NCI-H187 (cell line): ENCODE data around the gene HOXC9.
A peak's percentile ranks its signal among the peaks of the same experiment; 100 is the strongest.

Experiments
- DNase-seq, 2 experiments: peaks; one replicate each; lab custom pipeline; 2025; lab: John Stamatoyannopoulos, UW

Gene HOXC9

DNA sequence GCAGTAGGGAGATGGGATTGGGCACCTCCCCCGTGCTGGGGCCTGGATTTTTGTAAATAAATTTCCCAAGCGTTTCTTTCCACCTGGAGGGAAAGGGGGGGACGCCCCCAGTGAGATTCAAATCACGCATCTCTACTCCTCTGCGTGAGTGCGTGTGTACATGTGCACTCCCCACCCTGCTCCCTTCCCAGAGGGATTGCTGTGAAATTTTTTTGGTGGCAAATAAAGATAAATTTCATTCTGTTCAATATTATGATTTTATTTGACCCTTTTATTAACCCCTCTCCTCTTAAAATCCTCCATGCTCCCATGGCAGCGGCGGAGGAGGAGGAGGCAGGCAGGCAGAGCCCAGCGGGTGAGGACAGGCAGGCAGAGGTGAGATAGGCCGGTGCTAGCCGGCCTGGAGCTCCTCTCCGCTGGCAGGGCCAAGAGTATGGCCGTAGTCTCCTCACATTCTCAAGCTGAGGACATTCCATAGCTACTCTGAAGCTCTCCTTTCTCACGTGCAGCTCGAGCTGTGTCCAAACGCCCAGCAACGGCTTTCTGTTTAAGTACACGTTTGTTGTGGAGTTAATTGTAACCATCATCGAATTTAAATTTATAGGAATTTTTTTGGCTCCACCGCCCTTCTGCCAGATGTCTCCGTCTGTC, 23.7 kb upstream of the HOXC9 start:
- no peak for DNase-seq

DNA sequence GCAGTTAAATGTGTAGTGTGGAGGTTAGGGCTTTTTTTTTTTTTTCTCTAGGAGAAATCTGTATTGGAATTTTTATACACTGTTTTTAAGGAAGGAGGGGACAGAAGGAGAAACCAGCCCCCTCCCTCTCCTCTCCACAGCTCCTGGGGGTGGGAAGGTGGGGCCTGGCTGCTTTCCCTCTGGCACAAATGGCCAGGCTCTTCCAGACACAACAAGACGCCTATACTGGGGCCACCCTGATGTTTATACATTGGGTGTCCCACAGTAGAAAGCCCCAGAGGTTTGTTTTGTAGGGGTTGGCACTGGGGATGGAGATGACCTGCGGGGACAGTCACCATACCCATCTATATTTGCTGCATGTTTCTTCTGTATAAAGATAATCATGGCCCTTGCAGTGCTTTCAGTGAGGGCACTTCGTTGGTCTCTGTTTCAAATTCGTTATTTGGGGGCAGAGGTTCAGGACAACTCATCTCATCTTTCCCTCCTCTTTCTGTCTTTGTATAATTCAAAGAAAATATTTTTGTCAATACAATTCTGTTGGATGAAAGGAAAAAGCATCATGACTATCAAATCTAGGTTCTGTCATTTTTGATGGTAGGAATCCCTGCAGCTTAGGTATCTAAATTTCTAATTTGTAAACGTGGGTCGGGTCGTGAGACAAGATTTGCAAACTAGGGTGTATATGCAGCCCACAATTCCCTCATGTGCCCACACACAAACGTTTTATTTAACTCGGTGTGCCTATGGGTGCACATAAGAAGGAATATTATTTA, 23.0 kb upstream of the HOXC9 start:
- DNase-seq: no peak

DNA sequence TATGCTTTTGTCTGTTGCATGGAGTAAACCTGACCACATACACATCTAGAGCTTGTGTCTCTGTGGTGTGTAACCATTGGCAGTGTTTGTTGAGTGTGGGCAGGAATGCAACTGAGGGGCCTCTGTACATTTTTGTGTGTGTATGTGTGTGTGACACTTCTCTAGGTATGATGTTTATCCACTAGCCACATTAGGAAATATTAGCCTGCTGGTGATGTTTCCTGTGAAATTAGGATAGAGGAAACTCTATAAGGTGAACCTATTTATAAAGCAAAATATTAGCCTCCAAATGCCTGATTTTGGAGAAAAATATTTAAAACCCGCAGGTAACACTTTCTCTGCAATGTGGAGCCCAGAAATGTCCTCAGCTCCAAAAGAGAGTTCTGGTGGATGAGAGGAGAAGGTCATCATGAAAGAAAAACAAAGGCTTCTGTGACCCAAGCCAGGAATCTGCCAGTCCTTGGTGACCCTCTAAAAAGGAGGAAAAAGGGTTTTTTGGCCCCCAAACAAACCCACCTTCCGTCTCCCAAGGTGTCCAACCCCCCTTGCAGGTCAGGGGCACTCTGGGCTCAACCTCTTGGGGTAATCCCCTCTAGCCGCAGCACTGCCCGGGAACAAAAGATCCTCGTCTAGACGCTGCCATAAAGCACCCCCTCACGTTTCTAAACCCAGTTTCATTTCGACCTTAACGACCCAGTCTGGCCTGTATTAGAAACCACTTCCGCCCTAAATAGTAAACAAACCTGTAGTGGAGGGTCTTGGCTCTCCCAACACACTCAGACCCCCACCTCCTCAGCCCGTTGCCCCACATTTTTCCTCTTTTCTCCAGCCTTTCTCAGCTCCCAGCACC, 22.1 kb upstream of the HOXC9 start:
- DNase-seq: no peak

DNA sequence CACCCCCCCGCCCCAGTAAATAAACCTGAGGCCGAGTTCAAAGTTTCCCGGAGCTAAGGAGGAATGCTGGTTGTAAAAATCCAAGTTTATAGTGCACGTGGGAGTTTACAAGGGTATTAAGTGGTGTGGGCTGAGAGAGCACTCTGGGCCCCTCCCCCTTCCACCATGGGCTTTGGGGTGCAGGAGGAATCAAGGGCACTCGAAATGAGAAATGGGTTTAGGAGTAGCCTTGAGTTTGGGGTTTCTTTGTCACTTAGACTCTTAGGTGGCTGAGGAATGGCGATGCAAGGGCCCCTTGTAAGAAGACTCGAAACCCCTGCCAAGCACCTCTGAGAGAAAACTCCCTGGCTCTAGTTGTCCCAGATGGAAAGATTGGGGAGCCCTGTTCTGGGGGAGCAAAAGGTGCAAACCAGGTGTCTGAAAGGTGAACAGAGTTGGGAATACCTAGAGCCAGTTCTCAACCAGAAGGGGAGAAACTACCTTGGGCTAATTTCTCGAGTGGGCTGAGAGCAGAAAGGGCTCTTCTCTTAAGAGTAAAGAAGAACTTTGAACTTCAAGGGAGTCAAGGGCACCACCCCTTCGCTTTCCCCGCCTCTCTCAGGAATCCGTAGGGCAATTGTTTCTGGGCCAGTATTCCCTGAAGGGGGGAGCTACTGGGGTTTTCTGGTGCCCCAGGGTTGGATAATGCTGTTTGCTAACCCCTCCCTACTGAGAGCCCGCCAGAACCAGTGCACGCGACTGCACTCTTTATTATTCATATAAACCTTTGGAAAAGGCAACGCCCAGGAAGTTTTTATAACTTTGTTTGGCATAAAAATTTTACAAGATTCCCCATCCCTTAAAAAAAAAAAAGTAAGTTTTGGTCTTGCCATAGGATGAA, 21.2 kb upstream of the HOXC9 start:
- DNase-seq: no peak

DNA sequence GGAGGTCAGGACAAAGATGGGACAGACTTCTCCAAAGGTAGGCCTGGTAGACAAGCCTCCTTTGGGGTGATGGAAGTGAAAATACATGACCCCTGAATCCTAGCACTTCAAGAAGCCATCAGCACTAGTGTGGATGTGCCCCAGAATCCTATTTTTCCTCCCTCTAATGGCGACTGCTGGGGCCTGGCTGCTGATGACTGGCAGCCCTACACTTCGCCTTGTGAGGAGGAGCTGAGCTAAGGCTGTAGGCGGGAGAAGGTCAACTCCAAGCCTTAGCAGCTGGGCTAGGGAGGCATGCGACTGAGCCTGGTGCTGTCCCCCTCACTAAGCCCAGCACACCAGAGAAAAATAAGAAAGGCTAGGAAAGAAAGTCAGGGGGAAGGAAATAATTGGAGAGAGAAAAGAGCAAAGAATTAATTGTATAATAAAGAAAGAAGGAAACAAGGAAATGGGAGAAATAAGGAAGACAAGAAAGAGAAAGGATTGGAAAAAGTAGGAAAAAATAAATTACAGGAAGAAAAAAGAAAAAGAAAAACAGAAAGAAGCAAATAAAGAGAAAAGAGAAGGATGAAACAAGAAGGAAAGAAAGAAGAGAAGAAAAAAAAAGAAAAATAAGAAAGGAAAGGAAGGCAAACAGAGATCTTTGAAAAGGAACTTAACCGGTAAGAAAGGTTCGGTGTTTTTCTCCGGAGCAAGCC, 19.7 kb upstream of the HOXC9 start:
- no peak for DNase-seq

DNA sequence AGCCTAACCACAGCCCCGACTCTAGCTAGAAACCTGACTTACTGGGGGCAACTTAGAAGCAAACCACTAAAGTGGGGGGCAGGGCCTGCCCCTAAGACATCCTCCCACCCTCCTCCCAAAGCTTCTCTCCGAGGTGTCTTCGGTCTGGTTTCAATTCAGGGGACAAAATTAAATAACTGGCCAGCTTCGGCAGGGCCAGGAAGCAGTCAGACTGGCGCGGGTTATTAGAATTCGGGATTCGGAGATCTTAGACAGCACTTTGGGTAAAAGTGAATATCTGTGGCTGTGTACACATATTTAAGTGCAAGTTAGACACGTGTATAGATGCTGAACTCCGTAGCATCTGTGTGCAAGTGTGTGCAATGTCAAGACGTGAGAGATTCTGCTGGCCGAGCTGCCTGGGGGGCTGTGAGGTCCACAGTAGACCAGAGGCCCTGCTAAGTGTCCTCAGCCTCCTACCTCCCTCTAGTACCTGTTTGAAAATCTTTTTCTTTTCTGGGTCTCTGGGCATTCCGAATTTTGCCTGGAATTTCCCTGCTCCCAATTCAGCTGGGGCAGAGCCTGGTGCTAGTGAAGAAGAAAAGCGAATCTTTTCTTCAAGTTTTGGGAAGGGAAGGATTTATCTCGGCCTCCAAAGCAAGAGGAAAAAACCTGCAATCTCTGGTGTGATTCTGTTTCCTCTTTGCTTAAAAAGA, 19.0 kb upstream of the HOXC9 start:
- DNase-seq: no peak

DNA sequence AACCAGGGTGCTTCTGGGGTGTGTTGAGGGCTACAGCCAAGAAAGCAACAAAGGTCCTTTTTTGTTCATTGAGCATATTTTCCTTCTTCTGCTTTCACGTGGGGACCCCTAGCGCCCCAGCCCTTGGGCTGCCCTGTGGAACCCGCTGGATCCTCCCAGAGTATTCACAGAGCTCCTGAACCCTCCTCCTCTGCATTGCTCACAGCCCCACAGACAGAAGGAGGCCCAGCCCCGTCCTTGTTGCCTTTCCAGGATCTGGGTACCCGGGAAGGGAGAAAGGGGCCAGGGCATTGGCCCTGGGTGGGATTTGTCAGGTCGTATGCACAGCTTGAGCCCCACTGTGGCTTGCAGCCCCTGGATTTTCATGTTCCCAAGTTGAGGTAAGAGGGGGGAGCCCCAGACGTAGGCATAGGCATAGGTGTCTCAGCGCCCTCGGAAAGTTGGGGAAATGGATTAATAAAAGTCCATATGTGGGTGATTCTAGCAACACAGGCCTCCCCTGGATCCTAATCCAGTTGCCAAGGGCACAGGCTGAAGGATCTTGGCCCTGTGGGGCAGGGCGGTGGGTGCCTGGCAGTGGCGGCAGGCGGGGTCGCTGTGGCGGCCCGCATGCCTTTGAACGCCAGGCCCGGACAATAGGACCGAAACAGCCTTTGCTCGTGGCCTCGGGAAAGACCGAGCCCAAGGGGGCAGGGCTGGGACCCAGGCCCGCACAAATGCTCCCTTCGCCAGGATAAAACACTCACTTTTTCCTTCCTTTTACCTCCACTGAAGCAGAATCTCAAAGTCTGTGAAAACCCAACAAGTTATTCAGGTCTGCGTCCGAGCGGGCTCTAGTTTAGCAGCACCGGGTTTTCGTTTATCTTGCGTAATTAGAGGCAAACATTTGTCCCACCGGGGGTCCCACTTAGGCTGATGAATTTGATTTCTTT, 18.1 kb upstream of the HOXC9 start:
- no peak for DNase-seq

DNA sequence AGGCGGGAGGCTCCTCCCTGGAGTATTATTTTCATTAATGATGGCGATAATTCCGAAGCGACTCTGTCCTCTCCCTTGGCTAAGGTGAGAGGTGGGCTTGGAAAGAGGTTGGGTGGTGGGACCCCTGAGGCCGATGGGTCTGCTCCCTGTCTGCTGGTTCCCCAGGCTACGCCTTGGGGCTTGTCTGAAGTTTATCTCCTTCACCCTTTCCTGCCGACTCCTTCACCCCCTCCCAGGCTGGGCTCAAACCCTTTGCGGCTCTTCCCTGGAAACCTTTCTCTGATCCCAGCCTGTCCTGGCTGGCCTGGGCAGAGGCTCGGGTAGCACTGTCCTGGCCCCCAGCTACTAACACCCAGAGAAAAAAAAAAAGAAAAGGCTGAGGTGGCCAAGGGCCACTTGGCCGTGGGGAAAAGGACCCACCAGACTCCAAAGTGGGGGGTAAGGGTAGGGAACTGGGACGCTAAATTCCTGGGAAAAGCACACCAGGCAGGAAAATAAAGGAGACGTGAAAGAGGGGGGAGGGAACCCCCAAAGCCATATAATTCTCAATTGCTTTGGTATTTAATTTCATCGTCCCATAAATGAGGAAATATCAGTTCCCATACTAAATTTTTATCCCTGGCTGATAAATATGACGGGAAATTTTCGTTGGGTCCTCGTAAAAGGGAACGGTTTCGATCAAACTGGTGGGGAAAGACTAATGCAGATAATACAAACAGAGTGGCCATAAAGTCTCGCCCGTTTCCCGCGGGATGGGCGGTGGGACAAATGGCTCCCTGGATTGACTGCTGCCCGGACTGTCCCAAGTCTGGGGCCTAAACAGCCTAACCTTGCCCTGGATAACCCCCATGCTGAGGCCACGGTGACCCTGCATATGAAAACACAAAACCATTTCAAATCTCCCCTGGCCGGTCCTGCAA, 17.1 kb upstream of the HOXC9 start:
- DNase-seq: no peak

DNA sequence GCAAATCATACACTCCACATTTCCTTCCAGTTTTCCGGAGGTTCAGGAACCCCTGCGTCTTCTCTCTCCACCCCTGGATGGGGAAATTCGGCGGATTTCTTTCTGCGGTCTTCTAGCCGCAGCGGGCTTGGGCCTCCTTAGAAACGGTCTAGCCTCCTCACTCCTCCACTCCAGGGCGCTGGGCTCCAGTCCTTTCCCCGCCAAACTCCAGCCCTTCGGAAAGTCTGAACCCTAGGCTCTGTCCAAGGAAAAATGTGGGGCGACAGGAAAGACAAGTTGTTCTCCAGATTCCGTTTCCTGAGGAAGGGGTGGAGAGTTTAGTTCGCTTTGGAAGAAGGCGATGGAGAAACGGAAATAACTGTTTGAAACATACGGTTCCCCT, 16.4 kb upstream of the HOXC9 start:
- DNase-seq: no peak

DNA sequence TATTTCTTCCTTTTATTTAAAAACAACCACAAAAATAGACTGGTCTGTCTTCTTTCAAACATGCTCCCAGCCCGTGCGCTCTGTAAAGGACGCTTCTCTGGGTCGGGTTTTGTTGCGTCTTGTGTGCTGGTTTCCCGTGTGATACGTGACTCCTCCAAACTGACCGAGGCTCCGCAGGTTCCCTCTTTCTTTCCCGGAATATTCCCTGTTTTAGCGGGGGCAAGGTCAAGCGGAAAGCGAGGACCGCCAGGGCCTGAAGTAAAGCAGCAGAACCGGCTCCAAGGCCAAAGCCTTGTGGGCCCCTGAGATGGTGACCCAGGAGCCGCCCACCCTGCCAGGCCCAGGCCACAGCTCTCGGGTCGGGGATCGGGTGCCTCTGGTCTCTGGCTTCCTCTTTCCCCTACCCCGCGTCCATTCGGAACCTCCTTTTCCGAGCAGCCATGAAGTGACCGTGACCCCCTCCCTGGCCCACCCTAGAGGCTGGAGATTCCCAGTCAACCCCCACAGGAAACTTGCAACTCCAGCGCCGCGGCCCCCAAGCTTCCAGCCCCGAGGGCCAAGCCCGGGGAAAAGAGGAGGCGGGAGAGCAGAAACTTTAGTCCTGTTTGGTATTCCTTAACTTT, 15.9 kb upstream of the HOXC9 start:
- no peak for DNase-seq

DNA sequence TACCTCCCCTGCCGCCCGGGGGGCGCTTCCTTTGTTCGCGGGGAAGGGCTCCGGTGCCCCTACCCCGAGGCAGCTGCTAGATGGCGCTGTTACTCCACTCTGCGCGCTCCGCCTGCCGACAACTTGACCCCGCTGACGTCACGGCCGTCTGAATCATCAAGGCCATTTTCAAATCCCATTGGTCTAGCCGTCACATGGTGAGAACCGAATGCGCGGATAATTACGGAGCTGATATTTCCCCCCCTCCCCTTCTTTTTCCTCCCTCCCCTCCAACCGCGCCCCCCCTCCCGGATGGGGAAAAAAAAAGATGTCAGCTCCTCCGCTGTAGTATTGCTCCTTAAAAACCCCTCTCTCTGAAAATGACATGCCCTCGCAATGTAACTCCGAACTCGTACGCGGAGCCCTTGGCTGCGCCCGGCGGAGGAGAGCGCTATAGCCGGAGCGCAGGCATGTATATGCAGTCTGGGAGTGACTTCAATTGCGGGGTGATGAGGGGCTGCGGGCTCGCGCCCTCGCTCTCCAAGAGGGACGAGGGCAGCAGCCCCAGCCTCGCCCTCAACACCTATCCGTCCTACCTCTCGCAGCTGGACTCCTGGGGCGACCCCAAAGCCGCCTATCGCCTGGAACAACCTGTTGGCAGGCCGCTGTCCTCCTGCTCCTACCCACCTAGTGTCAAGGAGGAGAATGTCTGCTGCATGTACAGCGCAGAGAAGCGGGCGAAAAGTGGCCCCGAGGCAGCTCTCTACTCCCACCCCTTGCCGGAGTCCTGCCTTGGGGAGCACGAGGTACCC, 14.9 kb upstream of the HOXC9 start, which contains the start of gene HOXC10:
TSS of gene HOXC10 (plus strand) at position 246 of the 791 bp plus-strand sequence. CDS start at position 360, 114 bp downstream.
- DNase-seq: peak; percentile 92 to 98

DNA sequence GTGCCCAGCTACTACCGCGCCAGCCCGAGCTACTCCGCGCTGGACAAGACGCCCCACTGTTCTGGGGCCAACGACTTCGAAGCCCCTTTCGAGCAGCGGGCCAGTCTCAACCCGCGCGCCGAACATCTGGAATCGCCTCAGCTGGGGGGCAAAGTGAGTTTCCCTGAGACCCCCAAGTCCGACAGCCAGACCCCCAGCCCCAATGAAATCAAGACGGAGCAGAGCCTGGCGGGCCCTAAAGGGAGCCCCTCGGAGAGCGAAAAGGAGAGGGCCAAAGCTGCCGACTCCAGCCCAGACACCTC, 14.3 kb upstream of the HOXC9 start:
- peak in 1 of 2 experiments; percentile 77 for DNase-seq

DNA sequence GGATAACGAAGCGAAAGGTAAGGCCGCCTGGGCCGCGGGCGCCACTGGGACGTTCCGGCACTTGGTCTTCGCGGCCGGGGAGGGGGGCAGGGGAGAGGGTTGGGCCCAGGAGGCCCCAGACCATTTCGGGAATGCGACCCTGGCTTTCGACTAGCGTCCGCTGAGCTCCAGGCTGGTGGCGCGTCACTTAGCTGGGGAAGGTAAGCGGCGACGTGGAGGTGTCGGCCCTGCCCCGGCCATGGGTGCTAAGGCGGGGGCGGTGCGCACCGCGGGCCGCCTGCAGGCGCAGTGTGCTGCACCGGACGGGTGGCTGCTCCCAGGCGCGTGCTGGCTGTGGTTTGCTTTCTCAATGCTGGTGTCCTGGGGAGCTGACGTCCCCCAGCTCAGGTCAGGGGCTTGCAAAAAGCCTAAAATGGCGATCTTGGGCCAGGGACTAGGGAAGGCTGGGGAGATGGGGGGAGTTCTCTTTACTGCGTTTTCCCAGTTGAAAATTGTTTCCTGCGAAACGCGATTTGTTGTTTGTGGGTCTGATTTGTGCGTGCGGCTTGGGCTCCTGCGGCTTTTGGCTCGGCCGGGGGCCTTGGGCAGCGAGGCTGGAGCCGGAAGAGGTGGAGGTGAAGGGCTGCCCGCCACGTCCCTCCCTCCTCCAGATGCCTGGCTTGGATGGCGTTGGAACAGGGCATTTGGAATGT, 13.8 kb upstream of the HOXC9 start:
- peak in 1 of 2 experiments; percentile 73 for DNase-seq

DNA sequence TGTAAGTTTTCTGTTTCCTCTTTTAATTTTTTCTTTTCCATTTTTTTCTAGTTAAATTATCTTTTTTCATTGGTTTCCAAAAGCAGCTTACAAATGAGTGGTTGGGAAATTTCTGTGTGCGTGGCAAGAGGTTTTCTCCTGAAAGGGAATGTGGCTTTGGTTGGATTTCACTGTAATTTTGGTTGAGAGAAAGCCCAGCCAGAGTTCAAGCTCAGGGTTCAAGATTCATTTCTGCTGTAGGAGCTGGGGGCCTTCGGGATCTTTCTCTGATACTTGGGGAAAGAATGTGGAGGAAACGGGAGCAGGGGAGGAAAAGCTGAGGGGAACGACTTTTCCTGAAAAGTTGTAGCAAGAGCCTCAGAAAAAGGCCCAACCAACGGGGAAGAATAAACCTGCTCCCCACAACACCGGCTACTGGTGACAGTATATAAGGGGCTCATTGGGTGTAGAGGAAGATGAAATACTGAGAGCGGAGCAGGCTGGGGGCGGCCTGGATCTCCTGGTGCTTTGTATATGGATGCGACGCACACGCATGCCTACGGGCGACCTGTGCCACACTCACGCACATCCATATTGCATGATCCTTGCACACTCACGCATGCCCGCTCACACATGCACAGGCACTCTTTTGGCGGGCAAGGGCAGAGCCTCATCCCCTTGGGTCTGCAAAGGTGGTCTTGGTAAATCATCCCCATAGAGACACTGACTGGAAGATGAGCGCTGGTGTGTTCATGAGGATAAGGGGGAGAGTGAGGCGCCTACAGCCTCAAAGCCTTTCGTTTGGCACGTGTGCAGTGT, 13.1 kb upstream of the HOXC9 start:
- DNase-seq: peak in 1 of 2 experiments; percentile 47

DNA sequence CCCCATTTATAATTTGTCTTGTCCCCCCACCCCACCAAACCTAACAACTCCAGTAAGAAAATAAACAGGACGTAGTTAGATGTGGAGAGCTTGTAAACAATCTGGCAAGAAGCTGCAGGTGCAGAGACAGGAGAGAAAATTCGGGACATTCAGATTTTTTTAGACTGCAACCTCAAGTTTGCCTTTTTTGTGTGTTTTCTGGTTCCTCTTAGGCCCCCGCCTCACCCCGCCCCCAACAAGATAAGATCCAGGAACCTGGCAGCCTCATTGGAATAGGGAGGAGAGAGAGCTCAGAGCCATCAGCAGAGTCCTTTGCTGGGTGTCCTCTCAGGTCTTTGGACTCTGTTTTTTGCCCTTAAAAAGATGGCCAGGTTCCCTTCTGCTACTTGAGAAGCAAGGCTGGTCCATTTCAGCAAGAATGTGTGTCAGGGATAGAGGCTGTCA, 12.2 kb upstream of the HOXC9 start:
- peak in 1 of 2 experiments; percentile 28 for DNase-seq
